Right lobe of liver (tissue), 6 donors: ENCODE results near the gene SDF4. TPM values are rescaled to one million over a fixed set of nuclear protein-coding genes. Genes with fewer than 3 reads are reported as not detected.

Experiments
- ATAC-seq, 4 donors: fragments of 200-7000 bp; cut with Tn5 transposase; one replicate each; pipeline ENCODE4 v1.9.1; 2020; ENCODE audit warnings: mild to moderate bottlenecking in 4 of 4, moderate library complexity in 4 of 4
- DNase-seq, 3 donors: peaks; one replicate each; pipeline ENCODE4 v3.0.0-alpha.2; 2020
- H3K27ac ChIP-seq, 3 donors: fragments of 200-600 bp; one replicate each; pipeline ENCODE4 v1.8.0; 2022
- H3K27me3 ChIP-seq, 2 donors: fragments of 200-600 bp; one replicate each; pipeline ENCODE4 v1.8.0; 2022
- H3K36me3 ChIP-seq, 4 donors: fragments of 200-600 bp; sonication (generic) in 1 of 4; one replicate each; pipeline versions ENCODE4 v1.5.1 to v1.8.0; 2017 to 2022; ENCODE audit warnings: control low read depth in 1 of 4
- H3K4me1 ChIP-seq, 4 donors: fragments of 200-600 bp; sonication (generic) in 1 of 4; one replicate each; pipeline versions ENCODE4 v1.5.1 to v1.8.0; 2017 to 2022; ENCODE audit warnings: control low read depth in 1 of 4
- H3K4me3 ChIP-seq, 3 donors: fragments of 200-600 bp; one replicate each; pipeline ENCODE4 v1.8.0; 2022
- H3K9me3 ChIP-seq, 4 donors: fragments of 200-600 bp; sonication (generic) in 1 of 4; one replicate each; pipeline versions ENCODE4 v1.5.1 to v1.8.0; 2017 to 2022; ENCODE audit warnings: control low read depth in 1 of 4
- POLR2A ChIP-seq: fragments of 450-650 bp; IDR thresholded peaks from one replicate; pipeline ENCODE4 v1.6.1; 2017; ENCODE audit warnings: antibody characterized with exemption, mild to moderate bottlenecking
- WGBS: methylation state at CpG from one replicate; pipeline ENCODE4 v1.1.6; 2018; ENCODE audit warnings: low coverage, low lambda C conversion rate; ENCODE audit not compliant: insufficient coverage; ENCODE audit errors: missing lambda C conversion rate; 5-methylcytosine and 5-hydroxymethylcytosine counted together
- intact Hi-C, 2 donors: fragments of 100-400 bp; cut with DNase I; formaldehyde crosslinking; loops; one replicate each; pipeline versions ENCODE4 v1.11.2 to v1.14.1; 2022
- total RNA-seq, 6 experiments: library from RNA; depleted of rRNA in 2 of 6; stranded (reverse); fragments of >200 nt in 2 of 6; fragmentation: NEBNext Ultra II Directional in 3 of 6; extraction: Animal tissue kit (Norgen Biotek cat#: 25700) in 3 of 6; gene quantifications; one replicate each; pipeline versions ENCODE4 v1.1.0 to v1.2.4, GENCODE V29; 2016 to 2023
- TF ChIP-seq, protein P1 (sequence below), 4 donors: fragments of 200-600 bp in 3 of 4; fragments of 450-650 bp in 1 of 4; IDR thresholded peaks; one replicate each; pipeline versions ENCODE4 v1.5.1 to v1.8.0; 2016 to 2022; ENCODE audit warnings: antibody characterized with exemption in 4 of 4, mild to moderate bottlenecking in 2 of 4
- donor health status: DM: no; HTN: yes; CAD: no.
- donor health status: DM: no; HTN: no; CAD: no.
- donor health status: DM: no; HTN: no; CAD: no.
- donor health status: DM: no; HTN: yes; CAD: no.
- donor health status: DM: no; HTN: yes; CAD: no.

The SDF4 gene
- total RNA-seq, 6 experiments from 2014 or later = 112 to 148 (median 142) TPM

GRCh38 chr1:1267488-1268283, 35.9 kb upstream of the SDF4 start:
- H3K4me1 ChIP-seq = peaks cover 0 to 21% (median 10%) of the 10 kb centered on the region in 4 donors
- H3K27me3 ChIP-seq = no peaks in the 10 kb centered on the region
- TF ChIP-seq POLR2A = no peak
- TF ChIP-seq, protein P1, sequence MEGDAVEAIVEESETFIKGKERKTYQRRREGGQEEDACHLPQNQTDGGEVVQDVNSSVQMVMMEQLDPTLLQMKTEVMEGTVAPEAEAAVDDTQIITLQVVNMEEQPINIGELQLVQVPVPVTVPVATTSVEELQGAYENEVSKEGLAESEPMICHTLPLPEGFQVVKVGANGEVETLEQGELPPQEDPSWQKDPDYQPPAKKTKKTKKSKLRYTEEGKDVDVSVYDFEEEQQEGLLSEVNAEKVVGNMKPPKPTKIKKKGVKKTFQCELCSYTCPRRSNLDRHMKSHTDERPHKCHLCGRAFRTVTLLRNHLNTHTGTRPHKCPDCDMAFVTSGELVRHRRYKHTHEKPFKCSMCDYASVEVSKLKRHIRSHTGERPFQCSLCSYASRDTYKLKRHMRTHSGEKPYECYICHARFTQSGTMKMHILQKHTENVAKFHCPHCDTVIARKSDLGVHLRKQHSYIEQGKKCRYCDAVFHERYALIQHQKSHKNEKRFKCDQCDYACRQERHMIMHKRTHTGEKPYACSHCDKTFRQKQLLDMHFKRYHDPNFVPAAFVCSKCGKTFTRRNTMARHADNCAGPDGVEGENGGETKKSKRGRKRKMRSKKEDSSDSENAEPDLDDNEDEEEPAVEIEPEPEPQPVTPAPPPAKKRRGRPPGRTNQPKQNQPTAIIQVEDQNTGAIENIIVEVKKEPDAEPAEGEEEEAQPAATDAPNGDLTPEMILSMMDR (IDR thresholded peaks at IDR 0.05) = no peak
- H3K27ac ChIP-seq = no peak overlapping the region
- no peak for ATAC-seq
- no peaks in the 10 kb centered on the region for H3K9me3 ChIP-seq
- WGBS = 85% methylated on average over 4 of the region's 39 CpGs
- peak in 1 of 3 donors; percentile 45 for DNase-seq
- intact Hi-C loops = loop anchor here in 1 of 2 donors (10.0 kb wide), 1 partner anchor 143 kb away; no protein-coding TSS in a partner anchor
- peaks cover 0 to 32% (median 5%) of the 10 kb centered on the region in 4 donors for H3K36me3 ChIP-seq
- no peak overlapping the region for H3K4me3 ChIP-seq

GRCh38 chr1:1264868-1265272, 33.1 kb upstream of the SDF4 start:
- H3K27me3 ChIP-seq = no peaks in the 10 kb centered on the region
- H3K9me3 ChIP-seq = no peaks in the 10 kb centered on the region
- peaks cover 0 to 47% (median 9%) of the 10 kb centered on the region in 4 donors for H3K36me3 ChIP-seq
- H3K27ac ChIP-seq = no peak overlapping the region
- ATAC-seq = no peak
- no peak for DNase-seq
- intact Hi-C loops = loop anchor here in 1 of 2 donors (10.0 kb wide), 1 partner anchor 140 kb away; no protein-coding TSS in a partner anchor
- no peaks in the 10 kb centered on the region for H3K4me1 ChIP-seq
- 64% methylated on average over 1 of the region's 10 CpGs for WGBS
- TF ChIP-seq, protein P1 (IDR thresholded peaks at IDR 0.05) = peak in 1 of 4 donors; percentile 8
- TF ChIP-seq POLR2A = no peak
- no peak overlapping the region for H3K4me3 ChIP-seq

DNA sequence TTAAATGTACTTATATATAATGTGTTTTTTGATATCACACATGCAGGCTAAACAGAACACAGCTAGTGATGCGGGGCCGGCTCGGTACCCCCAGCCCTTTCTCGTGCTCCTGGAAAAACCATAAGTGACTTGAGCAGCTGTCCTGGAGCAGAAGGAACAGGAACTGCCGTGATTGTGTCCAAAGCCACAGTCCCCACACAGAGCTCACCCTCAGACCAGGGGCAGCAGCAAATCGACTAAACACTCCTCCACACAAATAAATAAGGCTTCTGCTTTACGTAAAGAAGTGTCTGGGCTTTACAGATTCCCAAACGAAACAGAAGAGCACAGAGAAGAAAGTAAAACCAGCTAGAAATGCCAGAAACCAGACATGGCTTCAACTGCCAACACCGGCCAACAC, 32.2 kb upstream of the SDF4 start:
- Histone ChIP-seq H3K27me3 (no peaks in the 10 kb centered on the region), H3K27ac (no peak overlapping the region), H3K4me1 (no peaks in the 10 kb centered on the region), H3K36me3 (peaks cover 0 to 47% (median 9%) of the 10 kb centered on the region in 4 donors), H3K4me3 (no peak overlapping the region), H3K9me3 (no peaks in the 10 kb centered on the region)
- DNase-seq (no peak), ATAC-seq (no peak)
- TF ChIP-seq, protein P1 (IDR thresholded peaks at IDR 0.05) = no peak
- TF ChIP-seq POLR2A = no peak
- WGBS = 84% methylated on average over 5 of the region's 9 CpGs
- intact Hi-C loops = loop anchor here in 1 of 2 donors (10.0 kb wide), 1 partner anchor 139 kb away; no protein-coding TSS in a partner anchor

- DNase-seq (no peak), ATAC-seq (no peak)
- Histone ChIP-seq H3K4me3 (no peak overlapping the region), H3K36me3 (peaks cover 0 to 46% (median 9%) of the 10 kb centered on the region in 4 donors), H3K27me3 (no peaks in the 10 kb centered on the region), H3K4me1 (no peaks in the 10 kb centered on the region), H3K9me3 (no peaks in the 10 kb centered on the region), H3K27ac (no peak overlapping the region)
- 88% methylated on average over 3 of the region's 8 CpGs for WGBS
- intact Hi-C loops = loop anchor here in 1 of 2 donors (10.0 kb wide), 1 partner anchor 138 kb away; no protein-coding TSS in a partner anchor
- TF ChIP-seq, protein P1 (IDR thresholded peaks at IDR 0.05) = no peak
- TF ChIP-seq POLR2A = no peak
Measured at GRCh38 chr1:1262758-1263157, 31.0 kb upstream of the SDF4 start.
